ENCODE measurements around the gene LMO7. TPM values are rescaled to one million over a fixed set of nuclear protein-coding genes. Genes with fewer than 3 reads are reported as not detected.

LMO7 gene
- total RNA-seq (2014; rRNA removed; shearing (Covaris generic)) (21.4 and 33.6 TPM in 2 replicates), total RNA-seq (2022) (25.4 and 33.6 TPM in 2 replicates), Bru-seq, nascent RNA (percentile 68 among the genes with signal in this experiment), BruChase-seq, experiment 1, labeled RNA remaining after a 6-hour chase (percentile 52 among the genes with signal in this experiment), BruChase-seq, experiment 2, labeled RNA remaining after a 2-hour chase (percentile 60 among the genes with signal in this experiment)
- long read RNA-seq, partial matches to known transcripts: 1 of 19 reads
- long read RNA-seq, other reads (novel, unspliced or antisense): 18 of 19 reads

DNA sequence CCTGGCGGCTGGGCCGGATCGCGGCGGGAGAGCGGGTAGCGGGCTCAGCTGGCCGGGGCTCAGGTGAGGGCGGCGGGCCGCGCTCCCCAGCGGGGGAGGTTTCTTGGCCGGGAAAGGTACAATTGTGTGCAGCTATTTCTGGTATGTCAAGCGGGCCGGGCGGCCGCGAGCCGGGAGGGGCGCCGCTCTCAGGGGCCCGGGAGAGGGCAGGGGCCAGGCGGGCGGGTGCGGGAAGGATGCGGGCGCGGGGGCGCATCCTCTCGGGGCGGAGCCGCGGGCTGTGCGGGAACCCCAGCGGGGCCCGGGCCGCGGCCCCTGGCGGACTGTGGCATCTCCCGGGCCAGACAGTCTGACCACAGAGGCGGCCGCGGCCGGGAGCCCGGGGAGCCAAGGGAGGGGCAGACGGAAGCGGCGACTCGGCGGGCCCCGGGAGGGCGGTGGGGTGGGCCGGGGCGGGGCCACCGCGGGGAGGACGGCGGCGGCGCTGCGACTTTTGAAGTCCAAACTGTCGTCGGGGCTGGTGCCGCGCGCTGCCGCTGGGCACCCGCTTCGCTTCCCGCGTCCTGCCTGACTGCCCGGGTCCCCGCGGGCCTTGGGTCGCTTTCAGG, at the start of gene LMO7:
LMO7 (plus strand) TSS at position 503 of the 608 bp plus-strand sequence. CDS start 328 bp downstream, outside the sequence.
- BruUV-seq (replicated peaks): no TSS peak
- CTCF ChIA-PET (ENCODE audit: unreplicated experiment): no interaction called here
- peak within 1 kb of the TSS; percentile 86 for H3K4me2 ChIP-seq (ENCODE audit: low read length)
- no peak within 1 kb of the TSS for H3K27ac ChIP-seq (ENCODE audit: low read depth, low read length, poor library complexity, severe bottlenecking)
- peaks cover 23% of the 10 kb centered on the region for H3K4me1 ChIP-seq (ENCODE audit: insufficient read depth, low read length, poor library complexity, severe bottlenecking)
- no peaks in the 10 kb centered on the region for H3K9me3 ChIP-seq (ENCODE audit: low read length)
- H3K4me3 ChIP-seq (ENCODE audit: low read depth, low read length, poor library complexity, severe bottlenecking): peak within 1 kb of the TSS; percentile 71
- H4K20me1 ChIP-seq (ENCODE audit: insufficient read depth, low read length): no peaks in the 10 kb centered on the region; the same call in 1 of the 2 replicates
- no peaks in the 10 kb centered on the region for H3K9me2 ChIP-seq (ENCODE audit: insufficient read depth, low read length)
- POLR2A ChIA-PET: interaction anchor here (0.9 to 2.0 kb wide), 2 partner anchors 13 to 15 kb away, joined by 4 to 5 read pairs; no protein-coding TSS in a partner anchor
- intact Hi-C loops (cut with micrococcal nuclease; ENCODE audit: unreplicated experiment): loop anchor here (5.0 kb wide), 2 partner anchors 154 to 269 kb away; partner anchors contain the start of gene TBC1D4
- H3K79me2 ChIP-seq (ENCODE audit: insufficient read depth, low read depth, low read length): no peaks in the 10 kb centered on the region
- peak within 1 kb of the TSS; percentile 96 for H2AFZ ChIP-seq (ENCODE audit: low read length)
- TF ChIP-seq EZH2phosphoT487 (IDR thresholded peaks at IDR 0.05; ENCODE audit: borderline replicate concordance, low read depth, low read length): no peak
- TF ChIP-seq, protein P1, sequence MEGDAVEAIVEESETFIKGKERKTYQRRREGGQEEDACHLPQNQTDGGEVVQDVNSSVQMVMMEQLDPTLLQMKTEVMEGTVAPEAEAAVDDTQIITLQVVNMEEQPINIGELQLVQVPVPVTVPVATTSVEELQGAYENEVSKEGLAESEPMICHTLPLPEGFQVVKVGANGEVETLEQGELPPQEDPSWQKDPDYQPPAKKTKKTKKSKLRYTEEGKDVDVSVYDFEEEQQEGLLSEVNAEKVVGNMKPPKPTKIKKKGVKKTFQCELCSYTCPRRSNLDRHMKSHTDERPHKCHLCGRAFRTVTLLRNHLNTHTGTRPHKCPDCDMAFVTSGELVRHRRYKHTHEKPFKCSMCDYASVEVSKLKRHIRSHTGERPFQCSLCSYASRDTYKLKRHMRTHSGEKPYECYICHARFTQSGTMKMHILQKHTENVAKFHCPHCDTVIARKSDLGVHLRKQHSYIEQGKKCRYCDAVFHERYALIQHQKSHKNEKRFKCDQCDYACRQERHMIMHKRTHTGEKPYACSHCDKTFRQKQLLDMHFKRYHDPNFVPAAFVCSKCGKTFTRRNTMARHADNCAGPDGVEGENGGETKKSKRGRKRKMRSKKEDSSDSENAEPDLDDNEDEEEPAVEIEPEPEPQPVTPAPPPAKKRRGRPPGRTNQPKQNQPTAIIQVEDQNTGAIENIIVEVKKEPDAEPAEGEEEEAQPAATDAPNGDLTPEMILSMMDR (conservative IDR thresholded peaks at IDR 0.05; ENCODE audit: low read length): no peak
- DNase-seq (ENCODE audit: low spot score): peak; percentile 58
- no peaks in the 10 kb centered on the region for H3K36me3 ChIP-seq (ENCODE audit: insufficient read depth, low read length)

DNA sequence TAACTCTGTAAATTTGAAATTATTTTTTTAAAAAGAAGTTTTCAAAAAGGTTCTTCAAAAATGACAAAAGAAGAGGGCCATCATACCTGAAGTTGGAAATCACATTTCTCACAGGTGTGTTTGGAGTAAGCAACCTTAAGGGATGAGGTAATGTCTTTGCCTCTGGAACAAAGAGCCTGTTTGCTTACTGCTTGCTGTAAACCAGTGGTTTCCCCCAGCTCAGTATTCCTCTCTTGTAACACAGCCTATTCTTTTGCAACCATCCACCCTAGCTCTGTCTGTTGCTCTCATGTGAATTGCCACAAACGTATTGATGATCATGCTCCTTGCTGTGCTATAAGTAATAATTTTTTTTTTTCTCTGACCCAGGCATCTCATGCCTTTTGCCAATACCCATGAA, 48.5 kb upstream of the LMO7 start:
- Histone ChIP-seq H3K4me1 (ENCODE audit: insufficient read depth, low read length, poor library complexity, severe bottlenecking) (no peaks in the 10 kb centered on the region), H3K4me3 (ENCODE audit: low read depth, low read length, poor library complexity, severe bottlenecking) (no peak overlapping the region), H3K36me3 (ENCODE audit: insufficient read depth, low read length) (peaks cover 32% of the 10 kb centered on the region), H3K9me3 (ENCODE audit: low read length) (peaks cover 24% of the 10 kb centered on the region; the same call in 1 of the 2 replicates), H3K79me2 (ENCODE audit: insufficient read depth, low read depth, low read length) (no peaks in the 10 kb centered on the region), H3K4me2 (ENCODE audit: low read length) (no peak overlapping the region), H3K27ac (ENCODE audit: low read depth, low read length, poor library complexity, severe bottlenecking) (no peak overlapping the region), H2AFZ (ENCODE audit: low read length) (no peak overlapping the region), H3K9me2 (ENCODE audit: insufficient read depth, low read length) (no peaks in the 10 kb centered on the region), H4K20me1 (ENCODE audit: insufficient read depth, low read length) (no peaks in the 10 kb centered on the region)
- no TSS peak for BruUV-seq (replicated peaks)
- POLR2A ChIA-PET: no interaction called here
- CTCF ChIA-PET (ENCODE audit: unreplicated experiment): no interaction called here
- intact Hi-C loops (cut with micrococcal nuclease; ENCODE audit: unreplicated experiment): no loop called here
- TF ChIP-seq EZH2phosphoT487 (IDR thresholded peaks at IDR 0.05; ENCODE audit: borderline replicate concordance, low read depth, low read length): no peak
- TF ChIP-seq, protein P1 (conservative IDR thresholded peaks at IDR 0.05; ENCODE audit: low read length): no peak
- DNase-seq (ENCODE audit: low spot score): no peak

Data from OCI-LY7 (cell line).